ENCODE data around the gene BCCIP. TPM values are rescaled to one million over a fixed set of nuclear protein-coding genes. Genes with fewer than 3 reads are reported as not detected.

BCCIP gene
- 10 to 100 TPM; 21.5 to 31.7 (median 27.7) TPM for total RNA-seq

GRCh38 chr10:125822878-125823662, at the start of gene BCCIP, which contains the start of gene UROS:
TSS of gene BCCIP (plus strand) at chr10:125823546. CDS start at chr10:125823558, 12 bp downstream.
TSS of gene UROS (minus strand) at chr10:125823258. CDS start at chr10:125816499, 6,759 bp downstream.
- TF ChIP-seq CTCF (IDR thresholded peaks at IDR 0.05) (peak in 1 of 3 donors; percentile 52), POLR2A (IDR thresholded peaks at IDR 0.05) (peak in 1 of 2 donors; percentile 27)
- H3K4me3 ChIP-seq (ENCODE audit: low read depth, poor library complexity, severe bottlenecking): peak within 1 kb of the TSS; percentile 93
- DNase-seq (ENCODE audit: low spot score in 2 of 2): peak; percentile 86 to 97
- intact Hi-C loops (cut with DNase I; ENCODE audit: low total_unique reads): no loop called here
- WGBS, 2 donors: 0 to 1% methylated on average over 41 to 44 of the region's 74 CpGs

GRCh38 chr10:125773687-125774543, 49.4 kb upstream of the BCCIP start:
- TF ChIP-seq POLR2A (IDR thresholded peaks at IDR 0.05) (no peak), CTCF (IDR thresholded peaks at IDR 0.05) (no peak)
- WGBS, 2 donors: 63 to 66% methylated on average over 23 to 46 of the region's 75 CpGs
- DNase-seq (ENCODE audit: low spot score in 2 of 2): no peak
- intact Hi-C loops (cut with DNase I; ENCODE audit: low total_unique reads): no loop called here
- H3K4me3 ChIP-seq (ENCODE audit: low read depth, poor library complexity, severe bottlenecking): no peak overlapping the region

- intact Hi-C loops (cut with DNase I; ENCODE audit: low total_unique reads): no loop called here
- H3K4me3 ChIP-seq (ENCODE audit: low read depth, poor library complexity, severe bottlenecking): no peak overlapping the region
- 87 to 91% methylated on average over 23 to 30 of the region's 32 CpGs for WGBS, 2 donors
- no peak for TF ChIP-seq POLR2A (IDR thresholded peaks at IDR 0.05)
- no peak for TF ChIP-seq CTCF (IDR thresholded peaks at IDR 0.05)
- no peak for DNase-seq (ENCODE audit: low spot score in 2 of 2)
Observed at GRCh38 chr10:125774581-125775191, 48.7 kb upstream of the BCCIP start.

GRCh38 chr10:125775491-125776106, 47.7 kb upstream of the BCCIP start, which contains the start of gene MMP21:
TSS of gene MMP21 (minus strand) at chr10:125775821. CDS start at chr10:125775821, 0 bp downstream.
- TF ChIP-seq CTCF (IDR thresholded peaks at IDR 0.05) (no peak), POLR2A (IDR thresholded peaks at IDR 0.05) (no peak)
- intact Hi-C loops (cut with DNase I; ENCODE audit: low total_unique reads): no loop called here
- 81 to 83% methylated on average over 26 of the region's 26 CpGs for WGBS, 2 donors

GRCh38 chr10:125777806-125778205, 45.5 kb upstream of the BCCIP start:
- TF ChIP-seq POLR2A (IDR thresholded peaks at IDR 0.05) (no peak), CTCF (IDR thresholded peaks at IDR 0.05) (no peak)
- WGBS, 2 donors: 94 to 95% methylated on average over 9 of the region's 9 CpGs
- H3K4me3 ChIP-seq (ENCODE audit: low read depth, poor library complexity, severe bottlenecking): no peak overlapping the region
- DNase-seq (ENCODE audit: low spot score in 2 of 2): no peak
- intact Hi-C loops (cut with DNase I; ENCODE audit: low total_unique reads): no loop called here

More at GRCh38 chr10:125775491-125776106, 47.7 kb upstream of the BCCIP start, which contains the start of gene MMP21:
- no peak for DNase-seq (ENCODE audit: low spot score in 2 of 2)
- no peak within 1 kb of the TSS for H3K4me3 ChIP-seq (ENCODE audit: low read depth, poor library complexity, severe bottlenecking)

All from lower leg skin (tissue), 4 donors.